Heart right ventricle (tissue), 16 donors: ENCODE data around the gene GLT8D2. TPM values are rescaled to one million over a fixed set of nuclear protein-coding genes. Genes with fewer than 3 reads are reported as not detected.
"Not testable (repeated sequence)": the region's sequence is repeated elsewhere in the genome, so short reads cannot be mapped to it uniquely, and the experiment has no call there.

Source experiments
- ATAC-seq, 8 donors: fragments of 200-7000 bp; cut with Tn5 transposase; one replicate each; pipeline ENCODE4 v1.9.1; 2020; ENCODE audit warnings: mild to moderate bottlenecking in 8 of 8, moderate library complexity in 8 of 8, moderate number of reproducible peaks in 1 of 8
- DNase-seq, 2 donors: peaks; one replicate each; pipeline ENCODE4 v3.0.0-alpha.2; 2020
- H3K27ac ChIP-seq, 10 donors: fragments of 200-600 bp; sonication (generic) in 2 of 10; one replicate each; pipeline versions ENCODE4 v1.5.0 to v1.8.0; 2020 to 2022; ENCODE audit warnings: mild to moderate bottlenecking in 3 of 10
- H3K27me3 ChIP-seq, 7 donors: fragments of 200-600 bp; one replicate each; pipeline ENCODE4 v1.8.0; 2021 to 2022; ENCODE audit warnings: mild to moderate bottlenecking in 2 of 7
- H3K36me3 ChIP-seq, 9 donors: fragments of 200-600 bp; sonication (generic) in 1 of 9; one replicate each; pipeline versions ENCODE4 v1.5.0 to v1.8.0; 2020 to 2022; ENCODE audit warnings: mild to moderate bottlenecking in 2 of 9
- H3K4me1 ChIP-seq, 9 donors: fragments of 200-600 bp; sonication (generic) in 1 of 9; one replicate each; pipeline versions ENCODE4 v1.5.0 to v1.8.0; 2020 to 2022; ENCODE audit warnings: mild to moderate bottlenecking in 4 of 9
- H3K4me3 ChIP-seq, 10 donors: fragments of 200-600 bp; sonication (generic) in 2 of 10; one replicate each; pipeline versions ENCODE4 v1.5.0 to v1.8.0; 2020 to 2022; ENCODE audit warnings: mild to moderate bottlenecking in 7 of 10, moderate library complexity in 2 of 10
- H3K9me3 ChIP-seq, 11 donors: fragments of 200-600 bp in 10 of 11; sonication (generic) in 2 of 11; one replicate each; pipeline versions ENCODE4 v1.5.0 to v1.8.0; 2013 to 2022; ENCODE audit warnings: mild to moderate bottlenecking in 2 of 11, control low read depth in 1 of 11, moderate library complexity in 1 of 11
- CTCF ChIP-seq, 9 donors: fragments of 200-600 bp; sonication (generic) in 2 of 9; IDR thresholded peaks; one replicate each; pipeline versions ENCODE4 v1.5.0 to v1.8.0; 2021 to 2022; ENCODE audit warnings: antibody characterized with exemption in 9 of 9, mild to moderate bottlenecking in 5 of 9, moderate library complexity in 1 of 9
- WGBS, 2 donors: extraction: QIAGEN DNeasy Blood & Tissue Kit; methylation state at CpG; one replicate each; pipeline ENCODE4 v1.1.7; 2013; ENCODE audit warnings: inconsistent platforms in 1 of 2; 5-methylcytosine and 5-hydroxymethylcytosine counted together
- intact Hi-C, 10 donors: fragments of 100-400 bp; cut with DNase I; formaldehyde crosslinking; loops; one replicate each; pipeline versions ENCODE4 v1.11.1 to v1.14.2; 2022
- polyA plus RNA-seq, 2 donors: library from polyadenylated mRNA; stranded (reverse); fragments of 200-250 nt; gene quantifications; one replicate each; pipeline ENCODE4 v1.2.3, GENCODE V29; 2013
- total RNA-seq, 10 donors: library from RNA; stranded (reverse); fragmentation: NEBNext Ultra II Directional in 3 of 10; extraction: Animal tissue kit (Norgen Biotek cat#: 25700) in 3 of 10; gene quantifications; one replicate each; pipeline versions ENCODE4 v1.2.1 to v1.2.4, GENCODE V29; 2021 to 2023
- donor health status: Arrhythmogenic right ventricular cardiomyopathy.
- donor health status: ischemic (EF 13 %, LVEDD 7.1; RV severe dilation, severe dysfunction).
- donor health status: healthy with polysubstance abuse.
- donor health status: DM: no; HTN: yes; CAD: no.
- donor health status: DM: no; HTN: no; CAD: no.
- donor health status: ischemic (EF 25% LVEDD 6.9; RV normal size, moderate dysfunction).
- donor health status: ischemic (EF 25% LVEDD 5.7; RV mildly dilated, moderate dysfunction).
- donor health status: healthy.
- donor health status: DM: yes; HTN: yes; CAD: no.
- donor health status: Ischemic cardiomyopathy.
- donor health status: ischemic (EF 35%, LVEDD 5.7; RV mildly dilated, moderate dysfunction).
- donor health status: nonischemic (EF 11% LVEDD 7.7; RV severe dilation, severe dysfunction).
- donor health status: DM: yes; HTN: yes; CAD: no.
- donor health status: PGD.
- donor health status: ischemic (EF 29% LVEDD 5.4; RV normal size, mild dysfunction).
- donor health status: nonischemic (EF 23%, LVEDD 6.1; RV moderate dilation, normal function).

The GLT8D2 gene
- total and polyA plus RNA-seq, 12 donors, result 3.5 to 16.0 (median 7.8) TPM

GRCh38 chr12:104022786-104023185 is 27.2 kb downstream of the GLT8D2 start:
- intact Hi-C loops, result no loop called here
- peaks cover 0 to 16% (median 0%) of the 10 kb centered on the region in 9 donors for H3K4me1 ChIP-seq
- no peak overlapping the region for H3K27ac ChIP-seq
- ATAC-seq (no peak), DNase-seq (no peak)
- WGBS, 2 donors, result 49 to 53% methylated on average over 3 of the region's 3 CpGs
- H3K36me3 ChIP-seq, result no peaks in the 10 kb centered on the region
- H3K9me3 ChIP-seq, result peaks cover 0 to 14% (median 0%) of the 10 kb centered on the region in 11 donors
- no peak overlapping the region for H3K4me3 ChIP-seq
- H3K27me3 ChIP-seq, result no peaks in the 10 kb centered on the region
- no peak for TF ChIP-seq CTCF (IDR thresholded peaks at IDR 0.05)

GRCh38 chr12:104021862-104022261 is 28.1 kb downstream of the GLT8D2 start:
- H3K27ac ChIP-seq, H3K4me3 ChIP-seq, H3K27me3 ChIP-seq, intact Hi-C loops, ATAC-seq, DNase-seq, H3K36me3 ChIP-seq, H3K4me1 ChIP-seq: not testable (repeated sequence)
- peaks cover 0 to 14% (median 0%) of the 10 kb centered on the region in 11 donors for H3K9me3 ChIP-seq
- 76 to 80% methylated on average over 1 of the region's 1 CpG for WGBS, 2 donors

- Histone ChIP-seq H3K27ac (no peak overlapping the region), H3K36me3 (peaks cover 0 to 21% (median 0%) of the 10 kb centered on the region in 9 donors), H3K27me3 (no peaks in the 10 kb centered on the region), H3K9me3 (no peaks in the 10 kb centered on the region), H3K4me1 (peaks cover 0 to 18% (median 13%) of the 10 kb centered on the region in 9 donors), H3K4me3 (no peak overlapping the region)
- no peak for TF ChIP-seq CTCF (IDR thresholded peaks at IDR 0.05)
- DNase-seq (no peak), ATAC-seq (no peak)
- WGBS, 2 donors, result 67 to 69% methylated on average over 4 of the region's 4 CpGs
- intact Hi-C loops, result no loop called here
Observed at GRCh38 chr12:104012331-104012730, 37.7 kb downstream of the GLT8D2 start.

- H3K27ac ChIP-seq, result peak overlapping the region in 6 of 10 donors; percentile 45 to 80 (median 58)
- H3K36me3 ChIP-seq, result peaks cover 0 to 21% (median 0%) of the 10 kb centered on the region in 9 donors
- H3K4me1 ChIP-seq, result peaks cover 0 to 18% (median 13%) of the 10 kb centered on the region in 9 donors
- TF ChIP-seq CTCF (IDR thresholded peaks at IDR 0.05), result no peak
- ATAC-seq (peak in 5 of 8 donors; percentile 27 to 60 (median 40)), DNase-seq (no peak)
- WGBS, 2 donors, result 61 to 62% methylated on average over 6 of the region's 6 CpGs
- intact Hi-C loops, result no loop called here
- H3K9me3 ChIP-seq, result no peaks in the 10 kb centered on the region
- no peak overlapping the region for H3K4me3 ChIP-seq
- H3K27me3 ChIP-seq, result no peaks in the 10 kb centered on the region
Observed at GRCh38 chr12:104011253-104011652, 38.7 kb downstream of the GLT8D2 start.

- H3K36me3 ChIP-seq, result peaks cover 0 to 21% (median 0%) of the 10 kb centered on the region in 9 donors
- intact Hi-C loops, result no loop called here
- peaks cover 0 to 18% (median 13%) of the 10 kb centered on the region in 9 donors for H3K4me1 ChIP-seq
- ATAC-seq (peak in 7 of 8 donors; percentile 20 to 70 (median 50)), DNase-seq (no peak)
- 45 to 56% methylated on average over 2 of the region's 2 CpGs for WGBS, 2 donors
- no peak overlapping the region for H3K4me3 ChIP-seq
- TF ChIP-seq CTCF (IDR thresholded peaks at IDR 0.05), result no peak
- H3K9me3 ChIP-seq, result peaks cover 0 to 2% (median 0%) of the 10 kb centered on the region in 11 donors
- no peaks in the 10 kb centered on the region for H3K27me3 ChIP-seq
- peak overlapping the region; percentile 14 to 80 (median 50) for H3K27ac ChIP-seq
Observed at GRCh38 chr12:104010606-104011169, 39.3 kb downstream of the GLT8D2 start.
